Neural cell (in vitro differentiated cells): ENCODE measurements around the gene SMTNL2. TPM values are rescaled to one million over a fixed set of nuclear protein-coding genes. Genes with fewer than 3 reads are reported as not detected.

Experiments used
- H2AFZ ChIP-seq: fragments of 200-600, 300-800 bp; sonication (generic), shearing (Covaris generic); 2 replicates; pipeline ENCODE4 v1.6.0; 2014; ENCODE audit warnings: low read depth, mild to moderate bottlenecking, antibody characterized with exemption, low read length, moderate library complexity
- H3F3A ChIP-seq: fragments of 200-600 bp; shearing (Covaris generic); 2 replicates; pipeline ENCODE4 v1.6.1; 2016; ENCODE audit warnings: mild to moderate bottlenecking, moderate library complexity, mixed read lengths, antibody characterized with exemption, low read length; ENCODE audit not compliant: insufficient read depth, poor library complexity, severe bottlenecking
- H3K27ac ChIP-seq: fragments of 200-600, 300-800 bp; sonication (generic), shearing (Covaris generic); 2 replicates; pipeline ENCODE4 v1.5.1; 2014; ENCODE audit warnings: mild to moderate bottlenecking, low read length, moderate library complexity
- H3K27me3 ChIP-seq: fragments of 300-800, 200-600 bp; sonication (generic), shearing (Covaris generic); 2 replicates; pipeline ENCODE4 v1.6.0; 2014; ENCODE audit warnings: mild to moderate bottlenecking, low read depth, low read length, moderate library complexity; ENCODE audit not compliant: insufficient read depth
- H3K36me3 ChIP-seq: fragments of 300-800, 200-600 bp; sonication (generic), shearing (Covaris generic); 2 replicates; pipeline ENCODE4 v1.5.1; 2014; ENCODE audit warnings: mild to moderate bottlenecking, antibody characterized with exemption, low read length, moderate library complexity; ENCODE audit not compliant: insufficient read depth
- H3K4me2 ChIP-seq: fragments of 300-800, 200-600 bp; sonication (generic), shearing (Covaris generic); 2 replicates; pipeline ENCODE4 v1.6.0; 2014; ENCODE audit warnings: mild to moderate bottlenecking, low read length
- H3K4me3 ChIP-seq: fragments of 300-800, 200-600 bp; sonication (generic), shearing (Covaris generic); 2 replicates; pipeline ENCODE4 v1.5.1; 2014; ENCODE audit warnings: mild to moderate bottlenecking, low read length, moderate library complexity
- H3K79me2 ChIP-seq: fragments of 200-600 bp; shearing (Covaris generic); replicated peaks from 2 replicates; pipeline ENCODE4 v1.6.0; 2014; ENCODE audit warnings: mild to moderate bottlenecking, low read length, moderate library complexity; ENCODE audit not compliant: insufficient read depth
- H3K9ac ChIP-seq: fragments of 300-800, 200-600 bp; sonication (generic), shearing (Covaris generic); 2 replicates; pipeline ENCODE4 v1.6.1; 2016; ENCODE audit warnings: mild to moderate bottlenecking, low read length, mixed read lengths
- H3K9me2 ChIP-seq: fragments of 200-600 bp; shearing (Covaris generic); 2 replicates; pipeline ENCODE4 v1.6.1; 2016; ENCODE audit warnings: mild to moderate bottlenecking, low read length, mixed read lengths; ENCODE audit not compliant: insufficient read depth
- H3K9me3 ChIP-seq: fragments of 200-600, 300-800 bp; sonication (generic), shearing (Covaris generic); 2 replicates; pipeline ENCODE4 v1.6.1; 2016; ENCODE audit warnings: mild to moderate bottlenecking, mixed run types, low read length, moderate library complexity, mixed read lengths
- H4K20me1 ChIP-seq: fragments of 200-600 bp; shearing (Covaris generic); 2 replicates; pipeline ENCODE4 v1.6.1; 2016; ENCODE audit warnings: mild to moderate bottlenecking, mixed run types; ENCODE audit not compliant: insufficient read depth
- CTCF ChIP-seq: fragments of 450-650 bp; IDR thresholded peaks from 2 replicates; pipeline ENCODE4 v1.5.1; 2014; ENCODE audit warnings: antibody characterized with exemption, mild to moderate bottlenecking, moderate library complexity; ENCODE audit not compliant: poor library complexity, severe bottlenecking
- EP300 ChIP-seq: fragments of 450-650 bp; conservative IDR thresholded peaks from 2 replicates; pipeline ENCODE4 v1.6.1; 2014; ENCODE audit warnings: antibody characterized with exemption, mild to moderate bottlenecking, moderate library complexity; ENCODE audit not compliant: poor library complexity, severe bottlenecking
- EZH2 ChIP-seq: fragments of 200-600, 300-800 bp; shearing (Covaris generic), sonication (generic); IDR thresholded peaks from 2 replicates; pipeline ENCODE4 v1.6.1; 2014; ENCODE audit warnings: antibody characterized with exemption, low read length, borderline replicate concordance, mild to moderate bottlenecking; ENCODE audit not compliant: insufficient read depth, poor library complexity, severe bottlenecking
- MXI1 ChIP-seq: fragments of 450-650 bp; conservative IDR thresholded peaks from 2 replicates; pipeline ENCODE4 v1.6.1; 2014; ENCODE audit warnings: antibody characterized with exemption, mild to moderate bottlenecking; ENCODE audit not compliant: poor library complexity, severe bottlenecking
- POLR2AphosphoS5 ChIP-seq: IDR thresholded peaks from 2 replicates; pipeline ENCODE4 v1.6.1; 2012
- RAD21 ChIP-seq: fragments of 450-650 bp; conservative IDR thresholded peaks from 2 replicates; pipeline ENCODE4 v1.6.1; 2014; ENCODE audit warnings: antibody characterized with exemption, mild to moderate bottlenecking, moderate library complexity
- REST ChIP-seq: IDR thresholded peaks from 2 replicates; pipeline ENCODE4 v1.6.1; 2012; ENCODE audit warnings: borderline replicate concordance
- SMC3 ChIP-seq: fragments of 450-650 bp; conservative IDR thresholded peaks from 2 replicates; pipeline ENCODE4 v1.6.1; 2014; ENCODE audit warnings: antibody characterized with exemption, mild to moderate bottlenecking, moderate library complexity; ENCODE audit not compliant: poor library complexity
- TAF1 ChIP-seq: IDR thresholded peaks from 2 replicates; pipeline ENCODE4 v1.6.1; 2012; ENCODE audit warnings: low read depth
- polyA plus RNA-seq: library from polyadenylated mRNA; depleted of rRNA; stranded (reverse); fragments of >200 nt; gene quantifications from 2 replicates; pipeline ENCODE4 v1.2.3, GENCODE V29; 2014

SMTNL2 gene
- polyA plus RNA-seq, 1 donor from 2014 or later = 0.81 TPM

GRCh38 chr17:4560421-4560820, 23.9 kb upstream of the SMTNL2 start, which contains the start of gene GGT6:
TSS of gene GGT6 (minus strand) at chr17:4560577. CDS start at chr17:4560521, 56 bp downstream.
- no peaks in the 10 kb centered on the region for H3K9me2 ChIP-seq
- H4K20me1 ChIP-seq = no peaks in the 10 kb centered on the region
- no peaks in the 10 kb centered on the region for H3K27me3 ChIP-seq
- H3K9me3 ChIP-seq = no peaks in the 10 kb centered on the region
- no peak for TF ChIP-seq POLR2AphosphoS5
- no peak for TF ChIP-seq RAD21
- no peak for TF ChIP-seq SMC3
- no peak for TF ChIP-seq REST
- no peak for TF ChIP-seq EP300
- no peak for TF ChIP-seq MXI1
- TF ChIP-seq TAF1 = no peak
- TF ChIP-seq EZH2 = no peak
- TF ChIP-seq CTCF = no peak
- H3K36me3 ChIP-seq = no peaks in the 10 kb centered on the region
- H3K4me3 ChIP-seq = no peak within 1 kb of the TSS
- no peak within 1 kb of the TSS for H3K27ac ChIP-seq
- no peak within 1 kb of the TSS for H3K9ac ChIP-seq
- H3F3A ChIP-seq = peaks cover 8% of the 10 kb centered on the region
- no peaks in the 10 kb centered on the region for H3K79me2 ChIP-seq
- H2AFZ ChIP-seq = no peak within 1 kb of the TSS
- no peak within 1 kb of the TSS for H3K4me2 ChIP-seq

GRCh38 chr17:4560837-4561256, 23.5 kb upstream of the SMTNL2 start:
- Histone ChIP-seq H3F3A (peaks cover 4% of the 10 kb centered on the region), H3K9me3 (no peaks in the 10 kb centered on the region), H3K36me3 (no peaks in the 10 kb centered on the region), H3K9me2 (no peaks in the 10 kb centered on the region), H4K20me1 (no peaks in the 10 kb centered on the region), H3K9ac (no peak overlapping the region), H3K79me2 (no peaks in the 10 kb centered on the region), H3K4me3 (no peak overlapping the region), H2AFZ (no peak overlapping the region), H3K27ac (no peak overlapping the region), H3K4me2 (no peak overlapping the region), H3K27me3 (no peaks in the 10 kb centered on the region)
- TF ChIP-seq EZH2 (no peak), REST (no peak), RAD21 (no peak), CTCF (no peak), POLR2AphosphoS5 (no peak), EP300 (no peak), MXI1 (no peak), TAF1 (no peak), SMC3 (no peak)
